HFFc6 (cell line): ENCODE results near the gene CYLD. TPM values are rescaled to one million over a fixed set of nuclear protein-coding genes. Genes with fewer than 3 reads are reported as not detected.

Source experiments
- DNase-seq: peaks from one replicate; pipeline ENCODE4 v3.0.0-alpha.2; 2018
- H3K27ac Mint-ChIP-seq: 2 replicates; pipeline ENCODE4 v1.8.0; 2020; ENCODE audit warnings: mild to moderate bottlenecking, mixed read lengths
- H3K27me3 Mint-ChIP-seq: 2 replicates; pipeline ENCODE4 v1.8.0; 2021; ENCODE audit warnings: mild to moderate bottlenecking, moderate library complexity, mixed read lengths; ENCODE audit not compliant: insufficient read depth
- H3K36me3 Mint-ChIP-seq: 2 replicates; pipeline ENCODE4 v1.8.0; 2021; ENCODE audit warnings: low read depth, mixed read lengths
- H3K4me1 Mint-ChIP-seq: 2 replicates; pipeline ENCODE4 v1.8.0; 2020; ENCODE audit warnings: low read depth, mixed read lengths
- H3K4me3 Mint-ChIP-seq: 2 replicates; pipeline ENCODE4 v1.8.0; 2020; ENCODE audit warnings: mild to moderate bottlenecking, moderate library complexity, mixed read lengths
- H3K9me3 Mint-ChIP-seq: 2 replicates; pipeline ENCODE4 v1.8.0; 2020; ENCODE audit warnings: mild to moderate bottlenecking, mixed read lengths
- CTCF ChIP-seq: fragments of 200-600 bp; sonication (generic); IDR thresholded peaks from 2 replicates; pipeline ENCODE4 v1.5.0; 2021; ENCODE audit warnings: antibody characterized with exemption, mild to moderate bottlenecking
- total RNA-seq, 6 experiments: library from RNA; stranded (reverse); fragmentation: NEBNext Ultra II Directional; extraction: Animal tissue kit (Norgen Biotek cat#: 25700); gene quantifications; 2 replicates in 1 of 6; 3 replicates in 5 of 6; pipeline ENCODE4 v1.2.3, GENCODE V29; 2021

The CYLD gene
- total RNA-seq, 6 experiments from 2014 or later = 39.4 to 52.7 (median 43.4) TPM

- Mint-ChIP-seq H3K9me3 (no peaks in the 10 kb centered on the region), H3K4me1 (no peaks in the 10 kb centered on the region), H3K4me3 (no peak overlapping the region), H3K27me3 (peaks cover 10% of the 10 kb centered on the region), H3K27ac (no peak overlapping the region), H3K36me3 (no peaks in the 10 kb centered on the region)
- no peak for DNase-seq
- TF ChIP-seq CTCF = no peak
These were observed 98.2 kb downstream of the CYLD start for GRCh38 chr16:50839920-50840729.

GRCh38 chr16:50841081-50841886, 99.4 kb downstream of the CYLD start:
- no peak overlapping the region for H3K27ac Mint-ChIP-seq
- DNase-seq = no peak
- no peaks in the 10 kb centered on the region for H3K4me1 Mint-ChIP-seq

GRCh38 chr16:50842013-50842505, 100.2 kb downstream of the CYLD start:
- H3K4me1 Mint-ChIP-seq = no peaks in the 10 kb centered on the region
- no peak for TF ChIP-seq CTCF
- H3K4me3 Mint-ChIP-seq = no peak overlapping the region
- no peaks in the 10 kb centered on the region for H3K36me3 Mint-ChIP-seq
- no peak for DNase-seq
- H3K9me3 Mint-ChIP-seq = no peaks in the 10 kb centered on the region
- peaks cover 3% of the 10 kb centered on the region; the same call in 1 of the 2 replicates for H3K27me3 Mint-ChIP-seq
- no peak overlapping the region for H3K27ac Mint-ChIP-seq

More at GRCh38 chr16:50841081-50841886, 99.4 kb downstream of the CYLD start:
- Mint-ChIP-seq H3K4me3 (no peak overlapping the region), H3K27me3 (peaks cover 3% of the 10 kb centered on the region; the same call in 1 of the 2 replicates), H3K36me3 (no peaks in the 10 kb centered on the region), H3K9me3 (no peaks in the 10 kb centered on the region)
- TF ChIP-seq CTCF = no peak

- TF ChIP-seq CTCF = no peak
- Mint-ChIP-seq H3K36me3 (no peaks in the 10 kb centered on the region), H3K4me3 (no peak overlapping the region), H3K9me3 (no peaks in the 10 kb centered on the region), H3K4me1 (no peaks in the 10 kb centered on the region), H3K27me3 (peaks cover 3% of the 10 kb centered on the region; the same call in 1 of the 2 replicates), H3K27ac (no peak overlapping the region)
- no peak for DNase-seq
These were observed 100.7 kb downstream of the CYLD start for GRCh38 chr16:50842589-50842988.

GRCh38 chr16:50844840-50845239, 103.0 kb downstream of the CYLD start:
- Mint-ChIP-seq H3K27ac (no peak overlapping the region), H3K36me3 (no peaks in the 10 kb centered on the region), H3K9me3 (no peaks in the 10 kb centered on the region), H3K4me3 (no peak overlapping the region), H3K4me1 (no peaks in the 10 kb centered on the region), H3K27me3 (peaks cover 4% of the 10 kb centered on the region)
- DNase-seq = no peak
- TF ChIP-seq CTCF = no peak
